GM23338 (cell line): Measurements from ENCODE around the gene AXIN2. TPM values are rescaled to one million over a fixed set of nuclear protein-coding genes. Genes with fewer than 3 reads are reported as not detected.

Experiments used
- ATAC-seq: fragments of 200-7000 bp; cut with Tn5 transposase; 3 replicates; pipeline ENCODE4 v1.9.1; 2020
- DNase-seq: peaks from one replicate; pipeline ENCODE4 v3.0.0-alpha.2; 2015; ENCODE audit warnings: low spot score
- H2AFZ ChIP-seq: fragments of 200-600 bp; sonication (generic); 2 replicates; pipeline ENCODE4 v1.8.0; 2016; ENCODE audit warnings: antibody characterized with exemption, mild to moderate bottlenecking, moderate library complexity
- H3F3A ChIP-seq: fragments of 200-600 bp; sonication (generic); replicated peaks from 2 replicates; pipeline ENCODE4 v1.8.0; 2017; ENCODE audit warnings: antibody characterized with exemption, mixed run types, low read depth
- H3K27ac ChIP-seq: fragments of 200-600 bp; sonication (generic); 2 replicates; pipeline ENCODE4 v1.6.1; 2016; ENCODE audit warnings: low read depth
- H3K27me3 ChIP-seq: fragments of 200-600 bp; sonication (generic); 2 replicates; pipeline ENCODE4 v1.8.0; 2016; ENCODE audit warnings: mild to moderate bottlenecking, mixed run types, moderate library complexity; ENCODE audit not compliant: insufficient read depth
- H3K36me3 ChIP-seq: fragments of 200-600 bp; sonication (generic); 2 replicates; pipeline ENCODE4 v1.8.0; 2016; ENCODE audit warnings: mild to moderate bottlenecking; ENCODE audit not compliant: insufficient read depth
- H3K4me1 ChIP-seq: fragments of 200-600 bp; sonication (generic); 2 replicates; pipeline ENCODE4 v1.8.0; 2016; ENCODE audit warnings: mild to moderate bottlenecking, moderate library complexity; ENCODE audit not compliant: insufficient read depth
- H3K4me2 ChIP-seq: fragments of 200-600 bp; sonication (generic); 2 replicates; pipeline ENCODE4 v1.7.1; 2017; ENCODE audit warnings: mixed run types
- H3K4me3 ChIP-seq: fragments of 200-600 bp; sonication (generic); 2 replicates; pipeline ENCODE4 v1.6.1; 2016; ENCODE audit warnings: mixed run types
- H3K79me2 ChIP-seq: fragments of 200-600 bp; sonication (generic); replicated peaks from 2 replicates; pipeline ENCODE4 v1.8.0; 2017; ENCODE audit warnings: mild to moderate bottlenecking; ENCODE audit not compliant: insufficient read depth
- H3K9me2 ChIP-seq: fragments of 200-600 bp; sonication (generic); 2 replicates; pipeline ENCODE4 v1.8.0; 2017; ENCODE audit not compliant: insufficient read depth
- H4K20me1 ChIP-seq: fragments of 200-600 bp; sonication (generic); replicated peaks from 2 replicates; pipeline ENCODE4 v1.8.0; 2017; ENCODE audit warnings: mild to moderate bottlenecking; ENCODE audit not compliant: insufficient read depth
- H3K27ac Mint-ChIP-seq: 2 replicates; pipeline ENCODE4 v1.8.0; 2020; ENCODE audit warnings: inconsistent platforms, mild to moderate bottlenecking, moderate library complexity, mixed read lengths
- H3K27me3 Mint-ChIP-seq: 3 replicates; pipeline ENCODE4 v1.8.0; 2022; ENCODE audit warnings: low read depth, mild to moderate bottlenecking, moderate library complexity, mixed read lengths, inconsistent platforms; ENCODE audit not compliant: insufficient read depth, poor library complexity
- H3K36me3 Mint-ChIP-seq: 3 replicates; pipeline ENCODE4 v1.8.0; 2021; ENCODE audit warnings: low read depth, mild to moderate bottlenecking, inconsistent platforms, moderate library complexity, mixed read lengths
- H3K4me1 Mint-ChIP-seq: 3 replicates; pipeline ENCODE4 v1.8.0; 2020; ENCODE audit warnings: mild to moderate bottlenecking, inconsistent platforms, mixed read lengths
- H3K4me3 Mint-ChIP-seq: 3 replicates; pipeline ENCODE4 v1.8.0; 2021; ENCODE audit warnings: moderate library complexity, mild to moderate bottlenecking, inconsistent platforms, mixed read lengths
- H3K9me3 Mint-ChIP-seq: 3 replicates; pipeline ENCODE4 v1.8.0; 2020; ENCODE audit warnings: moderate library complexity, mild to moderate bottlenecking, inconsistent platforms, mixed read lengths
- CREB1 ChIP-seq: fragments of 250-450 bp; sonication (Bioruptor Pico); IDR thresholded peaks from 2 replicates; pipeline ENCODE4 v1.5.0; 2020; ENCODE audit warnings: low read depth, mild to moderate bottlenecking, moderate library complexity
- EZH2 ChIP-seq: fragments of 200-600 bp; sonication (generic); IDR thresholded peaks from one replicate; pipeline ENCODE4 v1.8.0; 2017; ENCODE audit warnings: antibody characterized with exemption, mild to moderate bottlenecking, low read depth; ENCODE audit not compliant: unreplicated experiment
- EZH2phosphoT487 ChIP-seq: fragments of 200-600 bp; sonication (generic); IDR thresholded peaks from one replicate; pipeline ENCODE4 v1.8.1; 2018; ENCODE audit warnings: antibody characterized with exemption; ENCODE audit not compliant: unreplicated experiment
- JUNB ChIP-seq: IDR thresholded peaks from one replicate; pipeline ENCODE4 v1.6.1; 2016; ENCODE audit warnings: antibody characterized with exemption; ENCODE audit not compliant: unreplicated experiment
- POLR2AphosphoS5 ChIP-seq: IDR thresholded peaks from 2 replicates; pipeline ENCODE4 v1.6.1; 2016; ENCODE audit warnings: antibody characterized with exemption, low read depth
- STAT1 ChIP-seq: IDR thresholded peaks from one replicate; pipeline ENCODE4 v1.6.1; 2016; ENCODE audit warnings: antibody characterized with exemption; ENCODE audit not compliant: unreplicated experiment
- ZNF114 ChIP-seq: fragments of 250-450 bp; sonication (Bioruptor Pico); IDR thresholded peaks from 2 replicates; pipeline ENCODE4 v1.5.0; 2020; ENCODE audit warnings: mild to moderate bottlenecking, moderate library complexity
- ZNF331 ChIP-seq: fragments of 250-450 bp; sonication (Bioruptor Pico); IDR thresholded peaks from 2 replicates; pipeline ENCODE4 v1.5.0; 2020; ENCODE audit warnings: low read depth, mild to moderate bottlenecking, moderate library complexity
- polyA plus RNA-seq: library from polyadenylated mRNA; unstranded; fragments of >200 nt; fragmentation: Nextera tagmentation; extraction: Ambion mirVana; gene quantifications from 2 replicates; pipeline ENCODE4 v1.2.1, GENCODE V29; 2016
- total RNA-seq: library from RNA; depleted of rRNA; stranded (reverse); fragments of >200 nt; shearing (Covaris generic); gene quantifications from 2 replicates; pipeline ENCODE4 v1.2.3, GENCODE V29; 2014
- TF ChIP-seq, protein P1 (sequence below): IDR thresholded peaks from one replicate; pipeline ENCODE4 v1.6.1; 2018; ENCODE audit warnings: antibody characterized with exemption; ENCODE audit not compliant: unreplicated experiment
- TF ChIP-seq, protein P2 (sequence below), 2 experiments: fragments of 200-600 bp in 1 of 2; sonication (generic) in 1 of 2; conservative IDR thresholded peaks; 2 replicates each; pipeline versions ENCODE4 v1.5.1 to v1.6.1; 2016 to 2017; ENCODE audit warnings: antibody characterized with exemption in 2 of 2, low read depth in 2 of 2, mild to moderate bottlenecking in 2 of 2, moderate library complexity in 1 of 2
- TF ChIP-seq, protein P3 (sequence below): IDR thresholded peaks from 2 replicates; pipeline ENCODE4 v1.6.1; 2016; ENCODE audit warnings: antibody characterized with exemption
- TF ChIP-seq, protein P4 (sequence below): fragments of 250-450 bp; sonication (Bioruptor Pico); IDR thresholded peaks from 2 replicates; pipeline ENCODE4 v1.5.0; 2020; ENCODE audit warnings: mild to moderate bottlenecking, moderate library complexity

The AXIN2 gene
- total and polyA plus RNA-seq, 2 experiments from 2014 or later, result 8.0 to 32.7 TPM

DNA sequence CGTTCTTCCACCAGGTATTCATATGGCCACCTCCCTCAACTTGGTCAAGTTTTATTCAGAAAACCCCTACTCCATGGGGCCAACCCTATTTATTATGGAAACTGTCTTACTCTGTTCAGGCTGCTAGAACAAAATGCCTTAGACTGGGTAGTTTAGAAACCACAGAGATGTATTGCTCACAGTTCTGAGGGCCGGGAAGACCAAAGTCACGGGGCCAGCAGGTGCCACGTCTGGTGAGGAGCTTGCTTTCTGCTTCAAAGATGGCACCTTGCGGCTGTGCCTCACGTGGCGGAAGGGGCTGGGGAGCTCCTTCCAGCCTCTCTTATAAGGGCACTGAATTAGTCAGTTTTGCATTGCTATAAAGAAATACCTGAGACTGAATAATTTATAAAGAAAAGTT, 74.3 kb downstream of the AXIN2 start (continued):
- TF ChIP-seq ZNF114, result no peak

GRCh38 chr17:65485388-65486299, 75.8 kb downstream of the AXIN2 start:
- no peak overlapping the region for H3K27ac ChIP-seq
- Mint-ChIP-seq H3K36me3 (peaks cover 14% of the 10 kb centered on the region), H3K27me3 (no peaks in the 10 kb centered on the region), H3K4me1 (no peaks in the 10 kb centered on the region), H3K4me3 (no peak overlapping the region), H3K9me3 (peaks cover 29% of the 10 kb centered on the region), H3K27ac (no peak overlapping the region)
- no peaks in the 10 kb centered on the region for H3K79me2 ChIP-seq
- DNase-seq, result no peak
- no peak overlapping the region for H3K4me2 ChIP-seq
- no peaks in the 10 kb centered on the region for H3K27me3 ChIP-seq
- H4K20me1 ChIP-seq, result no peaks in the 10 kb centered on the region
- 0 out of 2 replicates have a peak, but pooled peaks cover 4% of the 10 kb centered on the region for H3K9me2 ChIP-seq
- no peak overlapping the region for H3K4me3 ChIP-seq
- no peak for ATAC-seq
- H3K4me1 ChIP-seq, result no peaks in the 10 kb centered on the region
- no peaks in the 10 kb centered on the region for H3K36me3 ChIP-seq
- H2AFZ ChIP-seq, result no peak overlapping the region
- no peaks in the 10 kb centered on the region for H3F3A ChIP-seq
- no peak for TF ChIP-seq ZNF331 (CRISPR knock-in tag)
- TF ChIP-seq, protein P1, sequence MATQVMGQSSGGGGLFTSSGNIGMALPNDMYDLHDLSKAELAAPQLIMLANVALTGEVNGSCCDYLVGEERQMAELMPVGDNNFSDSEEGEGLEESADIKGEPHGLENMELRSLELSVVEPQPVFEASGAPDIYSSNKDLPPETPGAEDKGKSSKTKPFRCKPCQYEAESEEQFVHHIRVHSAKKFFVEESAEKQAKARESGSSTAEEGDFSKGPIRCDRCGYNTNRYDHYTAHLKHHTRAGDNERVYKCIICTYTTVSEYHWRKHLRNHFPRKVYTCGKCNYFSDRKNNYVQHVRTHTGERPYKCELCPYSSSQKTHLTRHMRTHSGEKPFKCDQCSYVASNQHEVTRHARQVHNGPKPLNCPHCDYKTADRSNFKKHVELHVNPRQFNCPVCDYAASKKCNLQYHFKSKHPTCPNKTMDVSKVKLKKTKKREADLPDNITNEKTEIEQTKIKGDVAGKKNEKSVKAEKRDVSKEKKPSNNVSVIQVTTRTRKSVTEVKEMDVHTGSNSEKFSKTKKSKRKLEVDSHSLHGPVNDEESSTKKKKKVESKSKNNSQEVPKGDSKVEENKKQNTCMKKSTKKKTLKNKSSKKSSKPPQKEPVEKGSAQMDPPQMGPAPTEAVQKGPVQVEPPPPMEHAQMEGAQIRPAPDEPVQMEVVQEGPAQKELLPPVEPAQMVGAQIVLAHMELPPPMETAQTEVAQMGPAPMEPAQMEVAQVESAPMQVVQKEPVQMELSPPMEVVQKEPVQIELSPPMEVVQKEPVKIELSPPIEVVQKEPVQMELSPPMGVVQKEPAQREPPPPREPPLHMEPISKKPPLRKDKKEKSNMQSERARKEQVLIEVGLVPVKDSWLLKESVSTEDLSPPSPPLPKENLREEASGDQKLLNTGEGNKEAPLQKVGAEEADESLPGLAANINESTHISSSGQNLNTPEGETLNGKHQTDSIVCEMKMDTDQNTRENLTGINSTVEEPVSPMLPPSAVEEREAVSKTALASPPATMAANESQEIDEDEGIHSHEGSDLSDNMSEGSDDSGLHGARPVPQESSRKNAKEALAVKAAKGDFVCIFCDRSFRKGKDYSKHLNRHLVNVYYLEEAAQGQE, result no peak
- TF ChIP-seq POLR2AphosphoS5, result no peak
- TF ChIP-seq, protein P2, sequence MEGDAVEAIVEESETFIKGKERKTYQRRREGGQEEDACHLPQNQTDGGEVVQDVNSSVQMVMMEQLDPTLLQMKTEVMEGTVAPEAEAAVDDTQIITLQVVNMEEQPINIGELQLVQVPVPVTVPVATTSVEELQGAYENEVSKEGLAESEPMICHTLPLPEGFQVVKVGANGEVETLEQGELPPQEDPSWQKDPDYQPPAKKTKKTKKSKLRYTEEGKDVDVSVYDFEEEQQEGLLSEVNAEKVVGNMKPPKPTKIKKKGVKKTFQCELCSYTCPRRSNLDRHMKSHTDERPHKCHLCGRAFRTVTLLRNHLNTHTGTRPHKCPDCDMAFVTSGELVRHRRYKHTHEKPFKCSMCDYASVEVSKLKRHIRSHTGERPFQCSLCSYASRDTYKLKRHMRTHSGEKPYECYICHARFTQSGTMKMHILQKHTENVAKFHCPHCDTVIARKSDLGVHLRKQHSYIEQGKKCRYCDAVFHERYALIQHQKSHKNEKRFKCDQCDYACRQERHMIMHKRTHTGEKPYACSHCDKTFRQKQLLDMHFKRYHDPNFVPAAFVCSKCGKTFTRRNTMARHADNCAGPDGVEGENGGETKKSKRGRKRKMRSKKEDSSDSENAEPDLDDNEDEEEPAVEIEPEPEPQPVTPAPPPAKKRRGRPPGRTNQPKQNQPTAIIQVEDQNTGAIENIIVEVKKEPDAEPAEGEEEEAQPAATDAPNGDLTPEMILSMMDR (conservative IDR thresholded peaks at IDR 0.05; ENCODE audit: low read depth in 2 of 2), result no peak
- no peak for TF ChIP-seq JUNB
- TF ChIP-seq EZH2, result no peak
- TF ChIP-seq ZNF114, result no peak
- TF ChIP-seq, protein P3, sequence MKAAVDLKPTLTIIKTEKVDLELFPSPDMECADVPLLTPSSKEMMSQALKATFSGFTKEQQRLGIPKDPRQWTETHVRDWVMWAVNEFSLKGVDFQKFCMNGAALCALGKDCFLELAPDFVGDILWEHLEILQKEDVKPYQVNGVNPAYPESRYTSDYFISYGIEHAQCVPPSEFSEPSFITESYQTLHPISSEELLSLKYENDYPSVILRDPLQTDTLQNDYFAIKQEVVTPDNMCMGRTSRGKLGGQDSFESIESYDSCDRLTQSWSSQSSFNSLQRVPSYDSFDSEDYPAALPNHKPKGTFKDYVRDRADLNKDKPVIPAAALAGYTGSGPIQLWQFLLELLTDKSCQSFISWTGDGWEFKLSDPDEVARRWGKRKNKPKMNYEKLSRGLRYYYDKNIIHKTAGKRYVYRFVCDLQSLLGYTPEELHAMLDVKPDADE, result no peak
- no peak for TF ChIP-seq STAT1
- TF ChIP-seq, protein P4, sequence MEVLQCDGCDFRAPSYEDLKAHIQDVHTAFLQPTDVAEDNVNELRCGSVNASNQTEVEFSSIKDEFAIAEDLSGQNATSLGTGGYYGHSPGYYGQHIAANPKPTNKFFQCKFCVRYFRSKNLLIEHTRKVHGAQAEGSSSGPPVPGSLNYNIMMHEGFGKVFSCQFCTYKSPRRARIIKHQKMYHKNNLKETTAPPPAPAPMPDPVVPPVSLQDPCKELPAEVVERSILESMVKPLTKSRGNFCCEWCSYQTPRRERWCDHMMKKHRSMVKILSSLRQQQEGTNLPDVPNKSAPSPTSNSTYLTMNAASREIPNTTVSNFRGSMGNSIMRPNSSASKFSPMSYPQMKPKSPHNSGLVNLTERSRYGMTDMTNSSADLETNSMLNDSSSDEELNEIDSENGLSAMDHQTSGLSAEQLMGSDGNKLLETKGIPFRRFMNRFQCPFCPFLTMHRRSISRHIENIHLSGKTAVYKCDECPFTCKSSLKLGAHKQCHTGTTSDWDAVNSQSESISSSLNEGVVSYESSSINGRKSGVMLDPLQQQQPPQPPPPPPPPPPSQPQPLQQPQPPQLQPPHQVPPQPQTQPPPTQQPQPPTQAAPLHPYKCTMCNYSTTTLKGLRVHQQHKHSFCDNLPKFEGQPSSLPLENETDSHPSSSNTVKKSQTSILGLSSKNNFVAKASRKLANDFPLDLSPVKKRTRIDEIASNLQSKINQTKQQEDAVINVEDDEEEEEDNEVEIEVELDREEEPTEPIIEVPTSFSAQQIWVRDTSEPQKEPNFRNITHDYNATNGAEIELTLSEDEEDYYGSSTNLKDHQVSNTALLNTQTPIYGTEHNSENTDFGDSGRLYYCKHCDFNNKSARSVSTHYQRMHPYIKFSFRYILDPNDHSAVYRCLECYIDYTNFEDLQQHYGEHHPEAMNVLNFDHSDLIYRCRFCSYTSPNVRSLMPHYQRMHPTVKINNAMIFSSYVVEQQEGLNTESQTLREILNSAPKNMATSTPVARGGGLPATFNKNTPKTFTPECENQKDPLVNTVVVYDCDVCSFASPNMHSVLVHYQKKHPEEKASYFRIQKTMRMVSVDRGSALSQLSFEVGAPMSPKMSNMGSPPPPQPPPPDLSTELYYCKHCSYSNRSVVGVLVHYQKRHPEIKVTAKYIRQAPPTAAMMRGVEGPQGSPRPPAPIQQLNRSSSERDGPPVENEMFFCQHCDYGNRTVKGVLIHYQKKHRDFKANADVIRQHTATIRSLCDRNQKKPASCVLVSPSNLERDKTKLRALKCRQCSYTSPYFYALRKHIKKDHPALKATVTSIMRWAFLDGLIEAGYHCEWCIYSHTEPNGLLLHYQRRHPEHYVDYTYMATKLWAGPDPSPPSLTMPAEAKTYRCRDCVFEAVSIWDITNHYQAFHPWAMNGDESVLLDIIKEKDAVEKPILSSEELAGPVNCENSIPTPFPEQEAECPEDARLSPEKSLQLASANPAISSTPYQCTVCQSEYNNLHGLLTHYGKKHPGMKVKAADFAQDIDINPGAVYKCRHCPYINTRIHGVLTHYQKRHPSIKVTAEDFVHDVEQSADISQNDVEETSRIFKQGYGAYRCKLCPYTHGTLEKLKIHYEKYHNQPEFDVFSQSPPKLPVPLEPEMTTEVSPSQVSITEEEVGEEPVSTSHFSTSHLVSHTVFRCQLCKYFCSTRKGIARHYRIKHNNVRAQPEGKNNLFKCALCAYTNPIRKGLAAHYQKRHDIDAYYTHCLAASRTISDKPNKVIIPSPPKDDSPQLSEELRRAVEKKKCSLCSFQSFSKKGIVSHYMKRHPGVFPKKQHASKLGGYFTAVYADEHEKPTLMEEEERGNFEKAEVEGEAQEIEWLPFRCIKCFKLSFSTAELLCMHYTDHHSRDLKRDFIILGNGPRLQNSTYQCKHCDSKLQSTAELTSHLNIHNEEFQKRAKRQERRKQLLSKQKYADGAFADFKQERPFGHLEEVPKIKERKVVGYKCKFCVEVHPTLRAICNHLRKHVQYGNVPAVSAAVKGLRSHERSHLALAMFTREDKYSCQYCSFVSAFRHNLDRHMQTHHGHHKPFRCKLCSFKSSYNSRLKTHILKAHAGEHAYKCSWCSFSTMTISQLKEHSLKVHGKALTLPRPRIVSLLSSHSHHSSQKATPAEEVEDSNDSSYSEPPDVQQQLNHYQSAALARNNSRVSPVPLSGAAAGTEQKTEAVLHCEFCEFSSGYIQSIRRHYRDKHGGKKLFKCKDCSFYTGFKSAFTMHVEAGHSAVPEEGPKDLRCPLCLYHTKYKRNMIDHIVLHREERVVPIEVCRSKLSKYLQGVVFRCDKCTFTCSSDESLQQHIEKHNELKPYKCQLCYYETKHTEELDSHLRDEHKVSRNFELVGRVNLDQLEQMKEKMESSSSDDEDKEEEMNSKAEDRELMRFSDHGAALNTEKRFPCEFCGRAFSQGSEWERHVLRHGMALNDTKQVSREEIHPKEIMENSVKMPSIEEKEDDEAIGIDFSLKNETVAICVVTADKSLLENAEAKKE (CRISPR knock-in tag), result no peak
- no peak for TF ChIP-seq EZH2phosphoT487
- TF ChIP-seq CREB1, result no peak
